Retinal pigment epithelial cell (primary cell): ENCODE data around the gene CCDC148.

Experiments
- DNase-seq: peaks from one replicate; pipeline ENCODE4 v3.0.0-alpha.2; 2010; ENCODE audit warnings: low read depth
- H3K4me3 ChIP-seq: 2 replicates; pipeline ENCODE4 v1.5.1; 2011; ENCODE audit warnings: mild to moderate bottlenecking, low read length, control low read depth, moderate library complexity
- TF ChIP-seq, protein P1 (sequence below): conservative IDR thresholded peaks from 2 replicates; pipeline ENCODE4 v1.5.1; 2011; ENCODE audit warnings: low read depth, low read length, control low read depth, inconsistent platforms

CCDC148 gene

GRCh38 chr2:158154596-158154995 is 302.0 kb downstream of the CCDC148 start:
- H3K4me3 ChIP-seq = no peak overlapping the region
- TF ChIP-seq, protein P1, sequence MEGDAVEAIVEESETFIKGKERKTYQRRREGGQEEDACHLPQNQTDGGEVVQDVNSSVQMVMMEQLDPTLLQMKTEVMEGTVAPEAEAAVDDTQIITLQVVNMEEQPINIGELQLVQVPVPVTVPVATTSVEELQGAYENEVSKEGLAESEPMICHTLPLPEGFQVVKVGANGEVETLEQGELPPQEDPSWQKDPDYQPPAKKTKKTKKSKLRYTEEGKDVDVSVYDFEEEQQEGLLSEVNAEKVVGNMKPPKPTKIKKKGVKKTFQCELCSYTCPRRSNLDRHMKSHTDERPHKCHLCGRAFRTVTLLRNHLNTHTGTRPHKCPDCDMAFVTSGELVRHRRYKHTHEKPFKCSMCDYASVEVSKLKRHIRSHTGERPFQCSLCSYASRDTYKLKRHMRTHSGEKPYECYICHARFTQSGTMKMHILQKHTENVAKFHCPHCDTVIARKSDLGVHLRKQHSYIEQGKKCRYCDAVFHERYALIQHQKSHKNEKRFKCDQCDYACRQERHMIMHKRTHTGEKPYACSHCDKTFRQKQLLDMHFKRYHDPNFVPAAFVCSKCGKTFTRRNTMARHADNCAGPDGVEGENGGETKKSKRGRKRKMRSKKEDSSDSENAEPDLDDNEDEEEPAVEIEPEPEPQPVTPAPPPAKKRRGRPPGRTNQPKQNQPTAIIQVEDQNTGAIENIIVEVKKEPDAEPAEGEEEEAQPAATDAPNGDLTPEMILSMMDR = no peak
- no peak for DNase-seq

DNA sequence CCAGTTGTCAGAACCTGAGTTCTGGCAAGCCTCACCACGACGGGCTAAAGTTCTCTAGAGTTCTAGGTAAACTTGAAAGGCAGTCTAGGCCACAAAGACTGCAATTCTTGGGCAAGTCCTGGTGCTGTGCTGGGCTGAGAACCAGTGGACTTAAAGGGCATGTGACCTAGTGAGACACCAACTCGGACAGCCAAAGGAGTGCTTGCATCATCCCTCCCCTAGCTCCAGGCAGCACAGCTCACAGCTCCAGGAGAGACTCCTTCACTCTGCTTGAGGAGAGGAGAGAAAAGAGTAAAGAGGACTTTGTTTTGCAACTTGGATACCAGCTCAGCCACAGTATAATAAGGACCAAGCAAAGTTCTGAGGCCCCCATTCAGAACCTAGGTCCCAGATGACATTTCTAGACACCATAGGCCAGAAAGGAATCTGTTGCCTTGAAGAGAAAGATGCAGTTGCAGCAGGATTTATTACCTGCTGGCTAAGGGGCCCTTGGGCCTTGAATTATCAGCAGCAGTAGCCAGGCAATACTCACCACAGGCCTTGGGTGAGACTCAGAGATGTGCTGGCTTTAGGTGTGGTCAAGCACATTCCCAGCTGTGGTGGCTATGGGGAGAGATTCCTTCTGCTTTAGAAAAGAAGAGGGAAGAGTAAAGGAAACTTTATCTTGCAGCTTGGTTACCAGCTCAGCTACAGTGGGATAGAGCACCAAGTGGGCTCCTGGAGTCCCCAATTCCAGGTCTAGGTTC is 303.1 kb downstream of the CCDC148 start:
- TF ChIP-seq, protein P1 = no peak
- no peak for DNase-seq
- H3K4me3 ChIP-seq = no peak overlapping the region

DNA sequence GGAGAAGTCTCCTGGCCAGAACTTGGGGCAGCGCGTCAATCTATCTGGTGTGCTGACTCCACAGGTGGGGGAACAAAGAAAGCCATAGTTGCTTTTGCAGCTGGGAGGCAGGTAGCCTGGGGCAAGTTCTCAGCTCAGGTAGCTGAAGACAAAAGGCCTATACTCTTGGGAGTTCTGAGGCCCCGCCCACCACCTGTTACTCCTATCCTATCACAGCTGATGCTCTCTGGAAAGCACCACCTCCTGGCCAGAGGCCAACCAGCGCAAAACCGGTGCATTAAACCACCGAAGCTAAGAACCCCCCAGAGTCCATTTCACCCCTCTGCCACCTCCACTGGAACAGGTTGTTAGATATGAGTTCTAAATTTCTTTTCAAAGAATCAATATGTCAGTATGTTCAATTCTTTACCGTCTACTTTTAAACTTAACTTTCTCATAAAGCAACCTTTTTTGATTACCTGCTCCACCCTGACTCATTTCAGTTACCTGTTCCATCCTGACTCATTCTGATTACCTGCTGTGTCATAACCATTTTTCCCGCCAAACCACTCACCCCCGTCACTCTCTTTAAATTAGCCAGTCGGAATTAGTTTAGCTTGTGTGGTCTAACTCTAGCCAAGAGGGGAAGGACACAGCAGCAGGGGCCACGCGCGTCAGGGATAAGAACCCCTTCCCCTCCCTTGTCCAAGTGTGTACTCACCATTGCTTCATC is 311.5 kb downstream of the CCDC148 start:
- no peak overlapping the region for H3K4me3 ChIP-seq
- TF ChIP-seq, protein P1 = no peak
- no peak for DNase-seq

DNA sequence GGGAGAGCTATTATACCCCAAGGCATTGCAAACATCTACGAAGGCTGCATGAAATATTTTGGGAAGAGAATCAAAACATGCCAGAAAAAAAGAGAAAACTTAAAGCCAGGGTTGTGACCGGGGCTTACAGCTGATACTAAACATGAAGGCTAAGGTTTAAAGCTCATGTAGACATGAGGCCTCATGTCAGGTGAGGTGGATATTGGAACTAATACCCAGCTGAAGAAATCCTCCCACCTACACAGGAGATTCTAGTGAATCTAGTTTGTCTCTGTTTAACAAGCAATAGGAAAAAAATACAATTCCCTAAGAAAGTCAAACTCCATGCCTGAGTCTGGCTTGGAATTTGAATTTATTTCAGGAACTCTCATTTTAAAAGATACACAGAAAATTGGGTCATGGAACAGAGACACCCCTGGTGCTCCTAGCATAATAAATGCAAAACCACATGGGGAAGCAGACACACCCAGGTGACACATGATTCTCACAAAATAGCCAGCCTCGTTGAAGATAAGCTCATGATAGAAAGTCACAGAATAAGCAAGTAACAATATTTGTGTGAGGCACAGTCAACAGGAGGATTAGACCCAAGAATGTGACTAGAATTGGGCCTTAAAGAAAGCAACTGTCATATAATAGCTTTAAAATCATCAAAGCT is 312.7 kb downstream of the CCDC148 start:
- H3K4me3 ChIP-seq = no peak overlapping the region
- DNase-seq = no peak
- TF ChIP-seq, protein P1 = no peak

- TF ChIP-seq, protein P1 = no peak
- peak; percentile 34 for DNase-seq
- no peak overlapping the region for H3K4me3 ChIP-seq
Observed at GRCh38 chr2:158142568-158143332, 313.8 kb downstream of the CCDC148 start.

DNA sequence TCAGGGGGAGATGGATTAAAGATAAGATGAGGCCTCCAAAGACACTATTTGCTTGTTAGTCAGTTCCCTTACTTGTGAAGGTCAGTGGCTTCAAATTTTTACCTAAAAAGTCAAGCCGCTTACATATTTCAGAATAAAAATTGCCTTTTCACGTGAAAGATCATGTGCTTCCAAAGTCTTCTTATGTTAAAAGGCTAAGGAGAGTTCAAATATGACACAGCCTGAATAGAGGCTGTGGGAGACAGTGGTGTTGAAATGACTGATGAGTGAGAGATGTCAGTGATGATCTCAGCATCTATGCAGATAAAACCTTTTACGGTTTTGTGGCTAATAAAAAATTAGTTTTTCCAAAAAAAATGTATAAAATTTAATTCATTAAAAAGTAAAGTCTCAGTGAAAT is 314.4 kb downstream of the CCDC148 start:
- TF ChIP-seq, protein P1 = no peak
- H3K4me3 ChIP-seq = no peak overlapping the region
- DNase-seq = no peak
